ENCODE measurements around the gene FRMD3. TPM values are rescaled to one million over a fixed set of nuclear protein-coding genes. Genes with fewer than 3 reads are reported as not detected.

The FRMD3 gene
- total RNA-seq, 1 experiment from 2014 or later = 0.55 TPM

DNA sequence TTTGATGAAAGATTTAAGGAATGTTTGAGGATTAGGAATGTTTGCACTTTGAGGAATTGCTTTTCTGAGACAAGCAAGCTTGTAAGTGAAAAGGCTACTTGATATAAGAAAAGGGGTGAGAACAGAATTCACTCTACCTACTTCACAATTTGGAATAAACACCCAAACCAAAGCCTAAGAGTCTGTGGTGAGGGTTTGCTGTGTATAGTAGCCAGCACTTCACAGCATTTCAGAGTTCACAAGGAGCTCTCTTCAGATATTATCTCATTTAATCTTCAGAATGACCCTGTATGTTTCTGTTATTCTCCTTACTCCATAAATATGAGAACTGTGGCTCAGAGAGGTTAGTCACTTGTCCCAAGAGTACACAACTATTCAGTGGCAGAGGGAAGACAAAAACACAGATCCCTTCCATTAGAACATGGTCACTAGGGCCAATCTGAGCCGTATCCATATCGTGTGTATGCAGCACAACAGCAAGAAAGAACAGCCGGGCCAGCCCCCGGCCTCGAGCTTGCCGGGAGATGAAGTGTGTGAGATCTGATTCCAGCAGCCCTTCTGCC is 92.4 kb downstream of the FRMD3 start:
- H3K79me1 ChIP-seq (ENCODE audit: insufficient read depth, low read depth, low read length, poor library complexity, severe bottlenecking) = no peaks in the 10 kb centered on the region
- no peaks in the 10 kb centered on the region for H3K9me3 ChIP-seq (ENCODE audit: control insufficient read depth, low read depth, low read length)
- H3K4me2 ChIP-seq (ENCODE audit: insufficient read depth, insufficient read length, low read length) = no peak overlapping the region
- H3K9ac ChIP-seq (ENCODE audit: extremely low read depth, insufficient read length, low read length) = no peak overlapping the region
- Mint-ChIP-seq H3K4me1 (no peaks in the 10 kb centered on the region), H3K27ac (no peak overlapping the region), H3K4me3 (no peak overlapping the region; a peak in 1 of 5 replicates), H3K9me3 (no peaks in the 10 kb centered on the region), H3K36me3 (ENCODE audit: insufficient read depth in 1 of 3, low read depth in 3 of 3) (no peaks in the 10 kb centered on the region), H3K27me3 (ENCODE audit: low read depth) (no peaks in the 10 kb centered on the region)
- no peak overlapping the region for H3K14ac ChIP-seq (ENCODE audit: insufficient read depth, low read length)
- no peak for DNase-seq
- no peaks in the 10 kb centered on the region for H3K27me3 ChIP-seq (ENCODE audit: insufficient read depth, low read length)
- no peak overlapping the region for H2BK5ac ChIP-seq (ENCODE audit: insufficient read length, low read length)
- no peak overlapping the region for H3K18ac ChIP-seq (ENCODE audit: insufficient read length, low read depth, low read length)
- no peak overlapping the region for H4K5ac ChIP-seq (ENCODE audit: insufficient read length, low read depth, low read length)
- TF ChIP-seq, protein P1, sequence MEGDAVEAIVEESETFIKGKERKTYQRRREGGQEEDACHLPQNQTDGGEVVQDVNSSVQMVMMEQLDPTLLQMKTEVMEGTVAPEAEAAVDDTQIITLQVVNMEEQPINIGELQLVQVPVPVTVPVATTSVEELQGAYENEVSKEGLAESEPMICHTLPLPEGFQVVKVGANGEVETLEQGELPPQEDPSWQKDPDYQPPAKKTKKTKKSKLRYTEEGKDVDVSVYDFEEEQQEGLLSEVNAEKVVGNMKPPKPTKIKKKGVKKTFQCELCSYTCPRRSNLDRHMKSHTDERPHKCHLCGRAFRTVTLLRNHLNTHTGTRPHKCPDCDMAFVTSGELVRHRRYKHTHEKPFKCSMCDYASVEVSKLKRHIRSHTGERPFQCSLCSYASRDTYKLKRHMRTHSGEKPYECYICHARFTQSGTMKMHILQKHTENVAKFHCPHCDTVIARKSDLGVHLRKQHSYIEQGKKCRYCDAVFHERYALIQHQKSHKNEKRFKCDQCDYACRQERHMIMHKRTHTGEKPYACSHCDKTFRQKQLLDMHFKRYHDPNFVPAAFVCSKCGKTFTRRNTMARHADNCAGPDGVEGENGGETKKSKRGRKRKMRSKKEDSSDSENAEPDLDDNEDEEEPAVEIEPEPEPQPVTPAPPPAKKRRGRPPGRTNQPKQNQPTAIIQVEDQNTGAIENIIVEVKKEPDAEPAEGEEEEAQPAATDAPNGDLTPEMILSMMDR (conservative IDR thresholded peaks at IDR 0.05) = no peak
- no peak overlapping the region for H4K91ac ChIP-seq (ENCODE audit: insufficient read length, low read depth, low read length)
- H3K4me1 ChIP-seq (ENCODE audit: insufficient read depth, low read length) = no peaks in the 10 kb centered on the region
- H2AFZ ChIP-seq (ENCODE audit: low read length) = no peak overlapping the region
- no peak overlapping the region for H3K27ac ChIP-seq (ENCODE audit: insufficient read length, low read depth, low read length)
- H3K79me2 ChIP-seq (ENCODE audit: insufficient read depth, low read length) = no peaks in the 10 kb centered on the region
- H2AK5ac ChIP-seq (ENCODE audit: insufficient read length, low read length) = no peak overlapping the region
- H3K23ac ChIP-seq (ENCODE audit: insufficient read length, low read depth, low read length) = no peak overlapping the region
- no peaks in the 10 kb centered on the region for H4K20me1 ChIP-seq (ENCODE audit: control insufficient read depth, insufficient read depth, insufficient read length)
- no peak overlapping the region for H2BK15ac ChIP-seq (ENCODE audit: low read depth, low read length)
- H3K56ac ChIP-seq (ENCODE audit: insufficient read length, low read depth, low read length) = no peak overlapping the region
- H2BK20ac ChIP-seq (ENCODE audit: low read depth, low read length, poor library complexity, severe bottlenecking) = no peak overlapping the region
- H3K4ac ChIP-seq (ENCODE audit: low read depth, low read length) = no peak overlapping the region
- no peak overlapping the region for H2BK120ac ChIP-seq (ENCODE audit: low read depth, low read length, poor library complexity, severe bottlenecking)
- no CpG with 5 or more reads among the region's 6 CpGs for WGBS (ENCODE audit: extremely low coverage, insufficient read length, low lambda C conversion rate)
- no peak overlapping the region for H4K8ac ChIP-seq (replicated peaks; ENCODE audit: insufficient read length, low read depth, low read length)
- H3T11ph ChIP-seq (ENCODE audit: low read length) = no peak overlapping the region
- H3K23me2 ChIP-seq (ENCODE audit: insufficient read length, low read depth, low read length, poor library complexity, severe bottlenecking) = no peaks in the 10 kb centered on the region
- H2BK12ac ChIP-seq (ENCODE audit: insufficient read length, low read depth, low read length) = no peak overlapping the region

Measured in H9 (cell line).